HepG2 (cell line): ENCODE results near the gene GEMIN2. TPM values are rescaled to one million over a fixed set of nuclear protein-coding genes. Genes with fewer than 3 reads are reported as not detected.

Experiments used
- ATM ChIP-seq: fragments of 450-650 bp; IDR thresholded peaks from 2 replicates; pipeline ENCODE4 v1.7.1; 2017; ENCODE audit warnings: mild to moderate bottlenecking, borderline replicate concordance
- CCAR2 ChIP-seq: fragments of 200-400 bp; formaldehyde crosslinking; optimal IDR thresholded peaks from 2 replicates; pipeline ENCODE3; 2018; ENCODE audit warnings: low read depth, mild to moderate bottlenecking, low read length, moderate library complexity
- GATAD1 ChIP-seq: IDR thresholded peaks from 2 replicates; pipeline ENCODE4 v1.6.1; 2016; ENCODE audit warnings: missing genetic modification reagents, missing compliant biosample characterization
- HOXA5 ChIP-seq: sonication (generic); formaldehyde crosslinking; IDR thresholded peaks from 2 replicates; pipeline ENCODE4 v1.4.0; 2020; ENCODE audit warnings: missing genetic modification reagents
- NFYC ChIP-seq: IDR thresholded peaks from 2 replicates; pipeline ENCODE4 v1.6.1; 2016; ENCODE audit warnings: missing genetic modification reagents, missing compliant biosample characterization
- NR1H2 ChIP-seq: sonication (generic); formaldehyde crosslinking; IDR thresholded peaks from 2 replicates; pipeline ENCODE4 v1.8.1; 2022; ENCODE audit warnings: low read depth, missing genetic modification reagents, borderline replicate concordance
- POLR2AphosphoS5 ChIP-seq: IDR thresholded peaks from 2 replicates; pipeline ENCODE4 v1.6.1; 2012; ENCODE audit warnings: low read depth, low read length
- RARA ChIP-seq: IDR thresholded peaks from 2 replicates; pipeline ENCODE4 v1.6.1; 2016; ENCODE audit warnings: missing genetic modification reagents, missing compliant biosample characterization
- RXRB ChIP-seq: IDR thresholded peaks from 2 replicates; pipeline ENCODE4 v1.6.1; 2016; ENCODE audit warnings: borderline replicate concordance, missing genetic modification reagents, missing compliant biosample characterization
- SCMH1 ChIP-seq: sonication (generic); formaldehyde crosslinking; IDR thresholded peaks from 2 replicates; pipeline ENCODE4 v1.9.0; 2021; ENCODE audit warnings: missing genetic modification reagents, mild to moderate bottlenecking, borderline replicate concordance
- SMC3 ChIP-seq: IDR thresholded peaks from 2 replicates; pipeline ENCODE4 v1.6.1; 2011; ENCODE audit warnings: low read length, improper control_type of control experiment
- SOX5 ChIP-seq: IDR thresholded peaks from 2 replicates; pipeline ENCODE4 v1.6.1; 2016; ENCODE audit warnings: borderline replicate concordance
- ZKSCAN8 ChIP-seq: IDR thresholded peaks from 2 replicates; pipeline ENCODE4 v1.6.1; 2016; ENCODE audit warnings: borderline replicate concordance, missing genetic modification reagents, missing compliant biosample characterization
- ZNF232 ChIP-seq: sonication (generic); formaldehyde crosslinking; IDR thresholded peaks from 2 replicates; pipeline ENCODE4 v1.4.0; 2020; ENCODE audit warnings: missing genetic modification reagents, borderline replicate concordance
- ZNF792 ChIP-seq: IDR thresholded peaks from 2 replicates; pipeline ENCODE4 v1.6.1; 2016
- polyA plus RNA-seq, 8 experiments: library from polyadenylated mRNA; depleted of rRNA in 3 of 8; stranded (reverse) in 7 of 8; unstranded in 1 of 8; fragments of >200 nt; fragmentation: Illumina TruSeq in 4 of 8; extraction: Trizol in 4 of 8; gene quantifications; 2 replicates each; pipeline versions ENCODE4 v1.2.1 to v1.2.3, GENCODE V29; 2011 to 2016; ENCODE audit warnings: low read depth in 4 of 8, missing spikeins in 1 of 8, mixed read lengths in 1 of 8; ENCODE audit not compliant: insufficient read depth in 1 of 8
- total RNA-seq, 5 experiments: library from RNA; depleted of rRNA; stranded (reverse); fragments of >200 nt; fragmentation: Illumina TruSeq; extraction: Trizol; gene quantifications; 2 replicates each; pipeline ENCODE4 v1.2.3, GENCODE V29; 2016; ENCODE audit warnings: low read depth in 1 of 5
- TF ChIP-seq, protein P1 (sequence below): sonication (generic); formaldehyde crosslinking; conservative IDR thresholded peaks from 2 replicates; pipeline ENCODE4 v1.4.0; 2020; ENCODE audit warnings: missing genetic modification reagents
- TF ChIP-seq, protein P2 (sequence below): sonication (generic); formaldehyde crosslinking; IDR thresholded peaks from 2 replicates; pipeline ENCODE4 v1.8.1; 2023; ENCODE audit warnings: mild to moderate bottlenecking, missing genetic modification reagents, borderline replicate concordance
- TF ChIP-seq, protein P3 (sequence below): sonication (generic); formaldehyde crosslinking; IDR thresholded peaks from 2 replicates; pipeline ENCODE4 v1.8.0; 2022; ENCODE audit warnings: missing genetic modification reagents, mild to moderate bottlenecking, inconsistent platforms, borderline replicate concordance
- TF ChIP-seq, protein P4 (sequence below): sonication (generic); formaldehyde crosslinking; IDR thresholded peaks from 2 replicates; pipeline ENCODE4 v1.4.0; 2020; ENCODE audit warnings: missing genetic modification reagents, borderline replicate concordance
- TF ChIP-seq, protein P5 (sequence below): IDR thresholded peaks from 2 replicates; pipeline ENCODE4 v1.4.0; 2020; ENCODE audit warnings: mild to moderate bottlenecking, missing genetic modification reagents

GEMIN2 gene
- total and polyA plus RNA-seq, 2 of the 13 experiments (the other 11 are each of a cell fraction or from before 2014, with no cell fraction given): 54.8 to 110 TPM

DNA sequence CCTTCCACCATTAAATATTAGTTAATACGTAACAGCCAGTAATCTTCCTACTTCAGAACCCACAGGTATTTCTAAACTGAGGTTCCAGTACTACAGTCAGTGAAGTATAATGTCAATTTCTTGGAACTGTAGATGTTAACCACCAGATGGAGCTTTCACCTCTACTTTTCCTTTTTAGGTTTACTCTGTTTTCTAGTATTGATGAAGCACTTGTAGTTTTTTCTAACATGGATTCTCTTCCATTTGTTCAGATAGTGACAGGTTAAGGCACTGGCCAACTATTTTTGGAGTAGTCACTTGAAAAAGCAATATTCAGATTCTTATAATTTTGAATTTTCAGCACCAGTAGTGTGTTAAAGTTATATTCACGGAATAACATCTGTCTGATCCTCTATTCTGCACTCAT, 6.5 kb upstream of the GEMIN2 start (continued):
- TF ChIP-seq HOXA5 (CRISPR knock-in tag) (0 out of 2 replicates have a peak, but pooled peaks have one; percentile 2), SOX5 (CRISPR knock-in tag) (0 out of 2 replicates have a peak, but pooled peaks have one; percentile 8), SCMH1 (CRISPR knock-in tag) (no peak), NR1H2 (CRISPR knock-in tag) (no peak), ZNF232 (CRISPR knock-in tag) (no peak), POLR2AphosphoS5 (no peak), ZKSCAN8 (CRISPR knock-in tag) (peak; percentile 55; the same call in 1 of the 2 replicates), NFYC (CRISPR knock-in tag) (0 out of 2 replicates have a peak, but pooled peaks have one; percentile 12), ZNF792 (CRISPR knock-in tag) (0 out of 2 replicates have a peak, but pooled peaks have one; percentile 38), RXRB (CRISPR knock-in tag) (no peak), RARA (peak; percentile 24; the same call in 1 of the 2 replicates), CCAR2 (no peak), ATM (no peak), GATAD1 (CRISPR knock-in tag) (peak; percentile 51; the same call in 1 of the 2 replicates), SMC3 (peak; percentile 84)
- TF ChIP-seq, protein P1, sequence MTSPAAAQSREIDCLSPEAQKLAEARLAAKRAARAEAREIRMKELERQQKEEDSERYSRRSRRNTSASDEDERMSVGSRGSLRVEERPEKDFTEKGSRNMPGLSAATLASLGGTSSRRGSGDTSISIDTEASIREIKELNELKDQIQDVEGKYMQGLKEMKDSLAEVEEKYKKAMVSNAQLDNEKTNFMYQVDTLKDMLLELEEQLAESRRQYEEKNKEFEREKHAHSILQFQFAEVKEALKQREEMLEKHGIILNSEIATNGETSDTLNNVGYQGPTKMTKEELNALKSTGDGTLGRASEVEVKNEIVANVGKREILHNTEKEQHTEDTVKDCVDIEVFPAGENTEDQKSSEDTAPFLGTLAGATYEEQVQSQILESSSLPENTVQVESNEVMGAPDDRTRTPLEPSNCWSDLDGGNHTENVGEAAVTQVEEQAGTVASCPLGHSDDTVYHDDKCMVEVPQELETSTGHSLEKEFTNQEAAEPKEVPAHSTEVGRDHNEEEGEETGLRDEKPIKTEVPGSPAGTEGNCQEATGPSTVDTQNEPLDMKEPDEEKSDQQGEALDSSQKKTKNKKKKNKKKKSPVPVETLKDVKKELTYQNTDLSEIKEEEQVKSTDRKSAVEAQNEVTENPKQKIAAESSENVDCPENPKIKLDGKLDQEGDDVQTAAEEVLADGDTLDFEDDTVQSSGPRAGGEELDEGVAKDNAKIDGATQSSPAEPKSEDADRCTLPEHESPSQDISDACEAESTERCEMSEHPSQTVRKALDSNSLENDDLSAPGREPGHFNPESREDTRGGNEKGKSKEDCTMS (CRISPR knock-in tag): no peak
- TF ChIP-seq, protein P2, sequence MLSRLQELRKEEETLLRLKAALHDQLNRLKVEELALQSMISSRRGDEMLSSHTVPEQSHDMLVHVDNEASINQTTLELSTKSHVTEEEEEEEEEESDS: no peak
- TF ChIP-seq, protein P3, sequence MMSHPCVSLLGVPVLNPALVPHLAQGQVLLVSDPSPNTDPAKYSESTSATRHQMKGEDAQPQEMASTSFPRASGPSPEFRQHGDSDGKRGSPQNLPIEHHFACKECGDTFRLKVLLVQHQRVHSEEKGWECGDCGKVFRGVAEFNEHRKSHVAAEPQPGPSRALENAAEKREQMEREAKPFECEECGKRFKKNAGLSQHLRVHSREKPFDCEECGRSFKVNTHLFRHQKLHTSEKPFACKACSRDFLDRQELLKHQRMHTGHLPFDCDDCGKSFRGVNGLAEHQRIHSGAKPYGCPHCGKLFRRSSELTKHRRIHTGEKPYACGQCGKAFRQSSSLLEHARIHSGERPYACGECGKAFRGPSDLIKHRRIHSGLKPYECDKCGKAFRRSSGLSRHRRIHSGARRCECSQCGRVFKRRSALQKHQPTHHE (CRISPR knock-in tag): no peak
- TF ChIP-seq, protein P4, sequence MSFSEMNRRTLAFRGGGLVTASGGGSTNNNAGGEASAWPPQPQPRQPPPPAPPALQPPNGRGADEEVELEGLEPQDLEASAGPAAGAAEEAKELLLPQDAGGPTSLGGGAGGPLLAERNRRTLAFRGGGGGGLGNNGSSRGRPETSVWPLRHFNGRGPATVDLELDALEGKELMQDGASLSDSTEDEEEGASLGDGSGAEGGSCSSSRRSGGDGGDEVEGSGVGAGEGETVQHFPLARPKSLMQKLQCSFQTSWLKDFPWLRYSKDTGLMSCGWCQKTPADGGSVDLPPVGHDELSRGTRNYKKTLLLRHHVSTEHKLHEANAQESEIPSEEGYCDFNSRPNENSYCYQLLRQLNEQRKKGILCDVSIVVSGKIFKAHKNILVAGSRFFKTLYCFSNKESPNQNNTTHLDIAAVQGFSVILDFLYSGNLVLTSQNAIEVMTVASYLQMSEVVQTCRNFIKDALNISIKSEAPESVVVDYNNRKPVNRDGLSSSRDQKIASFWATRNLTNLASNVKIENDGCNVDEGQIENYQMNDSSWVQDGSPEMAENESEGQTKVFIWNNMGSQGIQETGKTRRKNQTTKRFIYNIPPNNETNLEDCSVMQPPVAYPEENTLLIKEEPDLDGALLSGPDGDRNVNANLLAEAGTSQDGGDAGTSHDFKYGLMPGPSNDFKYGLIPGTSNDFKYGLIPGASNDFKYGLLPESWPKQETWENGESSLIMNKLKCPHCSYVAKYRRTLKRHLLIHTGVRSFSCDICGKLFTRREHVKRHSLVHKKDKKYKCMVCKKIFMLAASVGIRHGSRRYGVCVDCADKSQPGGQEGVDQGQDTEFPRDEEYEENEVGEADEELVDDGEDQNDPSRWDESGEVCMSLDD (CRISPR knock-in tag): no peak
- TF ChIP-seq, protein P5, sequence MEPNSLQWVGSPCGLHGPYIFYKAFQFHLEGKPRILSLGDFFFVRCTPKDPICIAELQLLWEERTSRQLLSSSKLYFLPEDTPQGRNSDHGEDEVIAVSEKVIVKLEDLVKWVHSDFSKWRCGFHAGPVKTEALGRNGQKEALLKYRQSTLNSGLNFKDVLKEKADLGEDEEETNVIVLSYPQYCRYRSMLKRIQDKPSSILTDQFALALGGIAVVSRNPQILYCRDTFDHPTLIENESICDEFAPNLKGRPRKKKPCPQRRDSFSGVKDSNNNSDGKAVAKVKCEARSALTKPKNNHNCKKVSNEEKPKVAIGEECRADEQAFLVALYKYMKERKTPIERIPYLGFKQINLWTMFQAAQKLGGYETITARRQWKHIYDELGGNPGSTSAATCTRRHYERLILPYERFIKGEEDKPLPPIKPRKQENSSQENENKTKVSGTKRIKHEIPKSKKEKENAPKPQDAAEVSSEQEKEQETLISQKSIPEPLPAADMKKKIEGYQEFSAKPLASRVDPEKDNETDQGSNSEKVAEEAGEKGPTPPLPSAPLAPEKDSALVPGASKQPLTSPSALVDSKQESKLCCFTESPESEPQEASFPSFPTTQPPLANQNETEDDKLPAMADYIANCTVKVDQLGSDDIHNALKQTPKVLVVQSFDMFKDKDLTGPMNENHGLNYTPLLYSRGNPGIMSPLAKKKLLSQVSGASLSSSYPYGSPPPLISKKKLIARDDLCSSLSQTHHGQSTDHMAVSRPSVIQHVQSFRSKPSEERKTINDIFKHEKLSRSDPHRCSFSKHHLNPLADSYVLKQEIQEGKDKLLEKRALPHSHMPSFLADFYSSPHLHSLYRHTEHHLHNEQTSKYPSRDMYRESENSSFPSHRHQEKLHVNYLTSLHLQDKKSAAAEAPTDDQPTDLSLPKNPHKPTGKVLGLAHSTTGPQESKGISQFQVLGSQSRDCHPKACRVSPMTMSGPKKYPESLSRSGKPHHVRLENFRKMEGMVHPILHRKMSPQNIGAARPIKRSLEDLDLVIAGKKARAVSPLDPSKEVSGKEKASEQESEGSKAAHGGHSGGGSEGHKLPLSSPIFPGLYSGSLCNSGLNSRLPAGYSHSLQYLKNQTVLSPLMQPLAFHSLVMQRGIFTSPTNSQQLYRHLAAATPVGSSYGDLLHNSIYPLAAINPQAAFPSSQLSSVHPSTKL: peak; percentile 26; the same call in 1 of the 2 replicates
